Measurements from ENCODE around the gene KCNH1.

Gene KCNH1, protein sequence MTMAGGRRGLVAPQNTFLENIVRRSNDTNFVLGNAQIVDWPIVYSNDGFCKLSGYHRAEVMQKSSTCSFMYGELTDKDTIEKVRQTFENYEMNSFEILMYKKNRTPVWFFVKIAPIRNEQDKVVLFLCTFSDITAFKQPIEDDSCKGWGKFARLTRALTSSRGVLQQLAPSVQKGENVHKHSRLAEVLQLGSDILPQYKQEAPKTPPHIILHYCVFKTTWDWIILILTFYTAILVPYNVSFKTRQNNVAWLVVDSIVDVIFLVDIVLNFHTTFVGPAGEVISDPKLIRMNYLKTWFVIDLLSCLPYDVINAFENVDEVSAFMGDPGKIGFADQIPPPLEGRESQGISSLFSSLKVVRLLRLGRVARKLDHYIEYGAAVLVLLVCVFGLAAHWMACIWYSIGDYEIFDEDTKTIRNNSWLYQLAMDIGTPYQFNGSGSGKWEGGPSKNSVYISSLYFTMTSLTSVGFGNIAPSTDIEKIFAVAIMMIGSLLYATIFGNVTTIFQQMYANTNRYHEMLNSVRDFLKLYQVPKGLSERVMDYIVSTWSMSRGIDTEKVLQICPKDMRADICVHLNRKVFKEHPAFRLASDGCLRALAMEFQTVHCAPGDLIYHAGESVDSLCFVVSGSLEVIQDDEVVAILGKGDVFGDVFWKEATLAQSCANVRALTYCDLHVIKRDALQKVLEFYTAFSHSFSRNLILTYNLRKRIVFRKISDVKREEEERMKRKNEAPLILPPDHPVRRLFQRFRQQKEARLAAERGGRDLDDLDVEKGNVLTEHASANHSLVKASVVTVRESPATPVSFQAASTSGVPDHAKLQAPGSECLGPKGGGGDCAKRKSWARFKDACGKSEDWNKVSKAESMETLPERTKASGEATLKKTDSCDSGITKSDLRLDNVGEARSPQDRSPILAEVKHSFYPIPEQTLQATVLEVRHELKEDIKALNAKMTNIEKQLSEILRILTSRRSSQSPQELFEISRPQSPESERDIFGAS

DNA sequence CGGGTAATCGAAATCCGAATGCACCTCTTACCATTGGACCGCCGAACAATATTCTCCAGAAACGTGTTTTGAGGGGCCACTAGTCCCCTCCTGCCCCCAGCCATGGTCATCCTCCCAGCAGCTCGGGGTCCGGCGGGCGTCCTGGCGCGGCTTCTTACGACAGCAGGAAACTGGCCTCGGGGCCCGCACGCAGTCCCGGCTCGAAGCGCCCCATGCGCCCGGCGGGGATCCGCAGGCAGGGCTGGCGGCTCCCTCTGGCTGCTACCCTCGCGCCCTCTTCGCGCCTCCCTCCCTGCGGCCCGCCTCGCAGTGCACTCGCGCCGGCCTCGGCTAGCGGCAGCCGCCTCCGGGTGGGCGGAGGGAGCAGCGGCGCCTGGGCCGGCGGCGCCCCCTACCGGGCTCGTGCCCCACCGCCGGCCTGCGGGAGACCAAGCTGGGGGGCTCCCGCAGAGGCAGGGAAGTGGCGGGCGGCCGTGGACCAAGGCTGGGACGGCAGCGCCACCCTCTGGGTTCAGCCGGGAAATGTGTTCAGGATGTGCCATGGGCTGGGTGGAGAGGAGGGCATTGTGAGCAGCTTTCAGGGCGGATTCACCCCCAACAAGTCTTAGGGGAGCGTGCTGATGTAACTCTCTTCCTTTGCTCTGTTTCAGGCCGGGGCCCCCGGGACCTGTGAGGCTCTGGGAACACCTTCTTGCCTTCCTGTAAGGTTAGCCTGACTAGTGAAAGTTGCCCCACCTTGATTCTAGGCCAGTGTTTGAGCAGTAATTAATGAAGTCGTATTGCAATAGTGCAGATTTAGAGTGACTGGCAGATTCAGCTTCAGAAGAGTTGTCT lies at the start of gene KCNH1:
KCNH1 (minus strand) TSS at position 313 of the 834 bp plus-strand sequence; CDS start at position 110, 203 bp downstream.
- POLR2A ChIA-PET: interaction anchor here (0.5 kb wide), 1 partner anchor 126 kb away, joined by 4 read pairs; no protein-coding TSS in a partner anchor
- Histone ChIP-seq H3K9me3 (ENCODE audit: control insufficient read depth, insufficient read depth, low read depth, low read length) (no peaks in the 10 kb centered on the region), H3K4me3 (ENCODE audit: low read depth, low read length) (peak within 1 kb of the TSS; percentile 43), H3K36me3 (ENCODE audit: control insufficient read depth in 2 of 2, insufficient read depth in 1 of 2, low read length in 2 of 2) (no peaks in the 10 kb centered on the region), H3K27ac (ENCODE audit: extremely low read depth, low read depth, low read length) (no peak within 1 kb of the TSS; the same call in 1 of the 2 replicates), H3K4me1 (ENCODE audit: control insufficient read depth, insufficient read depth, low read length) (no peaks in the 10 kb centered on the region)
- CTCF ChIA-PET: interaction anchor here (0.5 to 6.6 kb wide), 67 partner anchors 10 to 1271 kb away, joined by 3 to 136 read pairs (median 4); no protein-coding TSS in a partner anchor
- TF ChIP-seq GLIS2 (tag by site-specific recombination; IDR thresholded peaks at IDR 0.05) (peak; percentile 98), SCRT2 (tag by site-specific recombination; IDR thresholded peaks at IDR 0.05) (0 out of 2 replicates have a peak, but pooled peaks have one; percentile 41), ZNF843 (tag by site-specific recombination; IDR thresholded peaks at IDR 0.05) (no peak), ZFHX2 (tag by site-specific recombination; conservative IDR thresholded peaks at IDR 0.05) (peak; percentile 50), ZNF571 (tag by site-specific recombination; IDR thresholded peaks at IDR 0.05) (no peak), ZNF169 (tag by site-specific recombination; IDR thresholded peaks at IDR 0.05) (no peak), BCL11A (tag by site-specific recombination; IDR thresholded peaks at IDR 0.05; ENCODE audit: low read depth) (no peak), ZSCAN30 (tag by site-specific recombination; IDR thresholded peaks at IDR 0.05) (peak; percentile 98), ZNF10 (tag by site-specific recombination; IDR thresholded peaks at IDR 0.05) (peak; percentile 36; the same call in 1 of the 2 replicates), ZNF561 (tag by site-specific recombination; IDR thresholded peaks at IDR 0.05; ENCODE audit: borderline replicate concordance) (peak; percentile 94), KLF1 (tag by site-specific recombination; IDR thresholded peaks at IDR 0.05) (no peak), ZBTB17 (tag by site-specific recombination; IDR thresholded peaks at IDR 0.05) (peak; percentile 98), ZNF132 (tag by site-specific recombination; IDR thresholded peaks at IDR 0.05; ENCODE audit: borderline replicate concordance) (no peak), TRIM28 (IDR thresholded peaks at IDR 0.05; ENCODE audit: borderline replicate concordance, low read length) (no peak; the same call in 1 of the 2 replicates)
- TF ChIP-seq, protein P1, sequence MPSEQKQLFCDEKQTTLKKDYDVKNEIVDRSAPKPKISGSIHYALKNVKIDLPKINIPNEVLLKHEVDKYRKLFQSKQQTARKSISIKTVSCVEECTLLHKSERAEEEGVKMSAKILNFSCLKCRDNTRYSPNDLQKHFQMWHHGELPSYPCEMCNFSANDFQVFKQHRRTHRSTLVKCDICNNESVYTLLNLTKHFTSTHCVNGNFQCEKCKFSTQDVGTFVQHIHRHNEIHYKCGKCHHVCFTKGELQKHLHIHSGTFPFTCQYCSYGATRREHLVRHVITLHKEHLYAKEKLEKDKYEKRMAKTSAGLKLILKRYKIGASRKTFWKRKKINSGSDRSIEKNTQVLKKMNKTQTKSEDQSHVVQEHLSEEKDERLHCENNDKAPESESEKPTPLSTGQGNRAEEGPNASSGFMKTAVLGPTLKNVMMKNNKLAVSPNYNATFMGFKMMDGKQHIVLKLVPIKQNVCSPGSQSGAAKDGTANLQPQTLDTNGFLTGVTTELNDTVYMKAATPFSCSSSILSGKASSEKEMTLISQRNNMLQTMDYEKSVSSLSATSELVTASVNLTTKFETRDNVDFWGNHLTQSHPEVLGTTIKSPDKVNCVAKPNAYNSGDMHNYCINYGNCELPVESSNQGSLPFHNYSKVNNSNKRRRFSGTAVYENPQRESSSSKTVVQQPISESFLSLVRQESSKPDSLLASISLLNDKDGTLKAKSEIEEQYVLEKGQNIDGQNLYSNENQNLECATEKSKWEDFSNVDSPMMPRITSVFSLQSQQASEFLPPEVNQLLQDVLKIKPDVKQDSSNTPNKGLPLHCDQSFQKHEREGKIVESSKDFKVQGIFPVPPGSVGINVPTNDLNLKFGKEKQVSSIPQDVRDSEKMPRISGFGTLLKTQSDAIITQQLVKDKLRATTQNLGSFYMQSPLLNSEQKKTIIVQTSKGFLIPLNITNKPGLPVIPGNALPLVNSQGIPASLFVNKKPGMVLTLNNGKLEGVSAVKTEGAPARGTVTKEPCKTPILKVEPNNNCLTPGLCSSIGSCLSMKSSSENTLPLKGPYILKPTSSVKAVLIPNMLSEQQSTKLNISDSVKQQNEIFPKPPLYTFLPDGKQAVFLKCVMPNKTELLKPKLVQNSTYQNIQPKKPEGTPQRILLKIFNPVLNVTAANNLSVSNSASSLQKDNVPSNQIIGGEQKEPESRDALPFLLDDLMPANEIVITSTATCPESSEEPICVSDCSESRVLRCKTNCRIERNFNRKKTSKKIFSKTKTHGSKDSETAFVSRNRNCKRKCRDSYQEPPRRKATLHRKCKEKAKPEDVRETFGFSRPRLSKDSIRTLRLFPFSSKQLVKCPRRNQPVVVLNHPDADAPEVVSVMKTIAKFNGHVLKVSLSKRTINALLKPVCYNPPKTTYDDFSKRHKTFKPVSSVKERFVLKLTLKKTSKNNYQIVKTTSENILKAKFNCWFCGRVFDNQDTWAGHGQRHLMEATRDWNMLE (tag by site-specific recombination; conservative IDR thresholded peaks at IDR 0.05; ENCODE audit: low read depth): no peak
- TF ChIP-seq, protein P2, sequence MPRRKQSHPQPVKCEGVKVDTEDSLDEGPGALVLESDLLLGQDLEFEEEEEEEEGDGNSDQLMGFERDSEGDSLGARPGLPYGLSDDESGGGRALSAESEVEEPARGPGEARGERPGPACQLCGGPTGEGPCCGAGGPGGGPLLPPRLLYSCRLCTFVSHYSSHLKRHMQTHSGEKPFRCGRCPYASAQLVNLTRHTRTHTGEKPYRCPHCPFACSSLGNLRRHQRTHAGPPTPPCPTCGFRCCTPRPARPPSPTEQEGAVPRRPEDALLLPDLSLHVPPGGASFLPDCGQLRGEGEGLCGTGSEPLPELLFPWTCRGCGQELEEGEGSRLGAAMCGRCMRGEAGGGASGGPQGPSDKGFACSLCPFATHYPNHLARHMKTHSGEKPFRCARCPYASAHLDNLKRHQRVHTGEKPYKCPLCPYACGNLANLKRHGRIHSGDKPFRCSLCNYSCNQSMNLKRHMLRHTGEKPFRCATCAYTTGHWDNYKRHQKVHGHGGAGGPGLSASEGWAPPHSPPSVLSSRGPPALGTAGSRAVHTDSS (tag by site-specific recombination; IDR thresholded peaks at IDR 0.05): no peak
- TF ChIP-seq, protein P3, sequence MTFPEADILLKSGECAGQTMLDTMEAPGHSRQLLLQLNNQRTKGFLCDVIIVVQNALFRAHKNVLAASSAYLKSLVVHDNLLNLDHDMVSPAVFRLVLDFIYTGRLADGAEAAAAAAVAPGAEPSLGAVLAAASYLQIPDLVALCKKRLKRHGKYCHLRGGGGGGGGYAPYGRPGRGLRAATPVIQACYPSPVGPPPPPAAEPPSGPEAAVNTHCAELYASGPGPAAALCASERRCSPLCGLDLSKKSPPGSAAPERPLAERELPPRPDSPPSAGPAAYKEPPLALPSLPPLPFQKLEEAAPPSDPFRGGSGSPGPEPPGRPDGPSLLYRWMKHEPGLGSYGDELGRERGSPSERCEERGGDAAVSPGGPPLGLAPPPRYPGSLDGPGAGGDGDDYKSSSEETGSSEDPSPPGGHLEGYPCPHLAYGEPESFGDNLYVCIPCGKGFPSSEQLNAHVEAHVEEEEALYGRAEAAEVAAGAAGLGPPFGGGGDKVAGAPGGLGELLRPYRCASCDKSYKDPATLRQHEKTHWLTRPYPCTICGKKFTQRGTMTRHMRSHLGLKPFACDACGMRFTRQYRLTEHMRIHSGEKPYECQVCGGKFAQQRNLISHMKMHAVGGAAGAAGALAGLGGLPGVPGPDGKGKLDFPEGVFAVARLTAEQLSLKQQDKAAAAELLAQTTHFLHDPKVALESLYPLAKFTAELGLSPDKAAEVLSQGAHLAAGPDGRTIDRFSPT (tag by site-specific recombination; IDR thresholded peaks at IDR 0.05): no peak
- TF ChIP-seq, protein P4, sequence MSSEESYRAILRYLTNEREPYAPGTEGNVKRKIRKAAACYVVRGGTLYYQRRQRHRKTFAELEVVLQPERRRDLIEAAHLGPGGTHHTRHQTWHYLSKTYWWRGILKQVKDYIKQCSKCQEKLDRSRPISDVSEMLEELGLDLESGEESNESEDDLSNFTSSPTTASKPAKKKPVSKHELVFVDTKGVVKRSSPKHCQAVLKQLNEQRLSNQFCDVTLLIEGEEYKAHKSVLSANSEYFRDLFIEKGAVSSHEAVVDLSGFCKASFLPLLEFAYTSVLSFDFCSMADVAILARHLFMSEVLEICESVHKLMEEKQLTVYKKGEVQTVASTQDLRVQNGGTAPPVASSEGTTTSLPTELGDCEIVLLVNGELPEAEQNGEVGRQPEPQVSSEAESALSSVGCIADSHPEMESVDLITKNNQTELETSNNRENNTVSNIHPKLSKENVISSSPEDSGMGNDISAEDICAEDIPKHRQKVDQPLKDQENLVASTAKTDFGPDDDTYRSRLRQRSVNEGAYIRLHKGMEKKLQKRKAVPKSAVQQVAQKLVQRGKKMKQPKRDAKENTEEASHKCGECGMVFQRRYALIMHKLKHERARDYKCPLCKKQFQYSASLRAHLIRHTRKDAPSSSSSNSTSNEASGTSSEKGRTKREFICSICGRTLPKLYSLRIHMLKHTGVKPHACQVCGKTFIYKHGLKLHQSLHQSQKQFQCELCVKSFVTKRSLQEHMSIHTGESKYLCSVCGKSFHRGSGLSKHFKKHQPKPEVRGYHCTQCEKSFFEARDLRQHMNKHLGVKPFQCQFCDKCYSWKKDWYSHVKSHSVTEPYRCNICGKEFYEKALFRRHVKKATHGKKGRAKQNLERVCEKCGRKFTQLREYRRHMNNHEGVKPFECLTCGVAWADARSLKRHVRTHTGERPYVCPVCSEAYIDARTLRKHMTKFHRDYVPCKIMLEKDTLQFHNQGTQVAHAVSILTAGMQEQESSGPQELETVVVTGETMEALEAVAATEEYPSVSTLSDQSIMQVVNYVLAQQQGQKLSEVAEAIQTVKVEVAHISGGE (tag by site-specific recombination; conservative IDR thresholded peaks at IDR 0.05; ENCODE audit: low read depth): 0 out of 2 replicates have a peak, but pooled peaks have one; percentile 23
- TF ChIP-seq, protein P5, sequence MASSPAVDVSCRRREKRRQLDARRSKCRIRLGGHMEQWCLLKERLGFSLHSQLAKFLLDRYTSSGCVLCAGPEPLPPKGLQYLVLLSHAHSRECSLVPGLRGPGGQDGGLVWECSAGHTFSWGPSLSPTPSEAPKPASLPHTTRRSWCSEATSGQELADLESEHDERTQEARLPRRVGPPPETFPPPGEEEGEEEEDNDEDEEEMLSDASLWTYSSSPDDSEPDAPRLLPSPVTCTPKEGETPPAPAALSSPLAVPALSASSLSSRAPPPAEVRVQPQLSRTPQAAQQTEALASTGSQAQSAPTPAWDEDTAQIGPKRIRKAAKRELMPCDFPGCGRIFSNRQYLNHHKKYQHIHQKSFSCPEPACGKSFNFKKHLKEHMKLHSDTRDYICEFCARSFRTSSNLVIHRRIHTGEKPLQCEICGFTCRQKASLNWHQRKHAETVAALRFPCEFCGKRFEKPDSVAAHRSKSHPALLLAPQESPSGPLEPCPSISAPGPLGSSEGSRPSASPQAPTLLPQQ (tag by site-specific recombination; IDR thresholded peaks at IDR 0.05): 0 out of 2 replicates have a peak, but pooled peaks have one; percentile 33

Measured in HEK293 (cell line).